ENCODE measurements around the gene ANTXRL.

DNA sequence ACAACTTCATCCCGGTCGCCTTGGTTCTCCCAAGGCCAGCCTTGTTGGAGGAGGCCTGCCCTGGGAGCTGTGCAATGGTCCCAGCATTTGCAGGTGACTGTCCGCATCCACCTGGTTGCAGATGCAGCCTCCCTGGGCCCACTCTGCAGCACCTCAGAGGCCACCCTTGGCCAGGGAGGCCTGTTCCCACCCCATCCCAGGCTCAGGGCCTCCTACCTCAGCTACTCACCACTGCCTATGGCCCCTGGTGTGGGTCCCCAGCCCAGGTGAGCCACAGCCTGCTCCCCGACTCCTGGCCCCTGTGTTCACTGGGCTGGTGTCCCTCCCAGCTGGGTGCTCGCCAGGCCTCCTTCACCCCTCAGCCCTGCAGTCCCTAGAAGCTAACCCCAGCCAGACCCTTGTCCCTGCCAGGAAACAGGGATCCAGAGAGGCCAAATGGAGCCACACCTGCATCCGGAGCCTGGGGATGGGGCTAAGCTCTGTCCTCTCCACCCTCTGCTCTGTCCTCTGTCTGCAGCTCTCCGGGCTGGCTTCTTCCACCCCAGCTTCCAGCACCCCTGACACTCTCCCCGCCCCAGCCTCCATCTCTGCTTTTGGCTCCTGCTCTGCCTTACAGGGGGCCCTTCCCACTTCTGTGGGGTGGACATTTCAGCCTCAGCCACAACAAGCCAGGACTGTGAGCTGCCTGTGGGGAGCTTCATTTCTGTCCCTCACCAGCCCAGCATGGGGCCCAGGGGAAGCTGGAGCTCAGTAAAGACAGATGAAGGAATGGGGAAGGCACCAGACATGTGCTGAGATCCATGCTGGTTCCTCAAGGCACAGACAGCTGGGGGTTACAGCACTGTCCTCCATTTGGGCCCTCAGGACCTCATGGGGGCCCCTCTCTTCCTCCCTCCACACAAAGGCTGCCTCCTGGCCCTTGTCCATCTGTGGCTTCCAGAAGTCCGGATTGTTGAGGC, 35.6 kb upstream of the ANTXRL start:
- TF ChIP-seq POLR2AphosphoS5 (IDR thresholded peaks at IDR 0.05; ENCODE audit: low read depth, low read length), result no peak
- TF ChIP-seq POLR2A (IDR thresholded peaks at IDR 0.05; ENCODE audit: low read depth, low read length), result no peak
- no peak for TF ChIP-seq TAF1 (IDR thresholded peaks at IDR 0.05; ENCODE audit: low read depth, low read length)
